NK-92 treated with Interleukin-12 subunit alpha and Interleukin-12 subunit beta, amount 100 ng/mL, for 24 hours (cell line): ENCODE results near the gene WDPCP.
"Not testable (repeated sequence)": the region's sequence is repeated elsewhere in the genome, so short reads cannot be mapped to it uniquely, and the experiment has no call there.

Experiments
- DNase-seq: peaks from one replicate; lab custom pipeline; 2025; lab: John Stamatoyannopoulos, UW

WDPCP gene

DNA sequence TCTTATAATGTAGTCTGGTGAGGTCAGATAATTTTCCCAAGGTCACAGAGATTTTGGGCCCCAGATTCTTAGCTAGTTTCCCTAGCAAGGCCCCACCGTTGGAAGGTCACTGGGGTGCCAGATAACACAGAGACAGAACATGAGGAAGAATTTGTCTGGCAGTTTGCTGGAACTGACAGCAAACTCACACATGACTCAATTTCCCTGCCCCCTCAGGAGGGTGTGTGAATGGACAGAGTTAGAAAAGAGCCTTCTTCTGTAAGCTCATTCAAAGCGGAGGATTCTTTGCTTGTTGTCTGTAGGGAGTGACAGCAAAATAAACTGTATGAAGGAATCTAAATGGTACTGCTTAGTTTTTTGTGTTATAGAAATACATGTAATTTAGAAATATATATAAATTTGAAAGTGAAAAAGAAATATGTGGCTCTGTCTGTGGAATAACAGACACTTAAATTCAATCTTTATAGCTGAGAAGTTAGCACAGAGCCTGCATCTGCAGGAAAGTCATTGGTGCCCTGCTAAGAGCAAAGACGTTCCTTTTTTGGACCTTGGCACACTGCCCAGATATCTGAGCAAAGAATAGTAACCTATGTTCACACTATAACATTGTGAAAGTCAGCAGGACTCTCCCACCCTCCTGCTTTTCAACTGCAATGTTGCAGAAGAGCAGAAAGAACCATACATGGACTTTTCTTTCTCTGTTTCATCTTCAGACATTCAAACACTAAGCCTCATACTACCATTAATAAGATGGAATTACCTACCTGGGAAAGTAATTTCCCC is 2.5 kb upstream of the WDPCP start:
- DNase-seq, result no peak

DNA sequence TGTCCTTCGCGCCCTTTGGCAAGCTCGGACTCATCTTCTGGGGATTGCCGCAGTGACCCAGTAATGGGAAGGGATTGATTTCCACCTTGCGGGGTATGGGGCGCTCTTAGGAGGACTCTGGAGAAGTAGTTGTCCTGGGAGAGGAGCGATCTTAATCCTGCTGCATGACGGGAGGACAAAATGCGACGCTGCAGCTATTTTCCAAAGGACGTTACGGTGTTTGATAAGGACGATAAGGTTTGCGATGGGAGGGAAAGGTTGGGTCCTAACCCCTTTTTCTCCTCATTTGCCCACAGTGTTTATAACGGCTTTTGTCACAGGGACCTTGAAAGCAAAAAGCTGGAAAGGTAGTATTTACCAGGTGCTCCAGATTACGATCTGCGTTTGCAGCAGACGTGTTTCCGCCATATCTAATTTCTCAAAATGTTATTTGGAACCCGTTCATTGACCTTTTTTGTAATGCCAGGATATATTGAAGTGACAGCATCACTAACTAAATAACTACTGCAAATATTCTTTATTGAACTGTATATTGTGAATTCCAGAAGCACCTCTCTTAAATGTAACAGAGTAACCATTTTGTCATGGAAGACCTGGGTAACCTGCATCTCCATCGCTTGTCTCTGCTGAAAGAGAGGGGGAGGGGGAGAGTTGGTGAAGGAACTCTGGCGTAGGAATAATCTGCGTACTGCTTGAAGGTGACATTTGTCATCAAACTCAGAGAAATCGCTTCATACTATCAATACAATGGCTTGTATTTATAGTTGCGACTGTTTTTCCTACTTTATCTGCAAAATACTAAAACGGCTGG is 1.1 kb upstream of the WDPCP start:
- DNase-seq, result no peak

DNA sequence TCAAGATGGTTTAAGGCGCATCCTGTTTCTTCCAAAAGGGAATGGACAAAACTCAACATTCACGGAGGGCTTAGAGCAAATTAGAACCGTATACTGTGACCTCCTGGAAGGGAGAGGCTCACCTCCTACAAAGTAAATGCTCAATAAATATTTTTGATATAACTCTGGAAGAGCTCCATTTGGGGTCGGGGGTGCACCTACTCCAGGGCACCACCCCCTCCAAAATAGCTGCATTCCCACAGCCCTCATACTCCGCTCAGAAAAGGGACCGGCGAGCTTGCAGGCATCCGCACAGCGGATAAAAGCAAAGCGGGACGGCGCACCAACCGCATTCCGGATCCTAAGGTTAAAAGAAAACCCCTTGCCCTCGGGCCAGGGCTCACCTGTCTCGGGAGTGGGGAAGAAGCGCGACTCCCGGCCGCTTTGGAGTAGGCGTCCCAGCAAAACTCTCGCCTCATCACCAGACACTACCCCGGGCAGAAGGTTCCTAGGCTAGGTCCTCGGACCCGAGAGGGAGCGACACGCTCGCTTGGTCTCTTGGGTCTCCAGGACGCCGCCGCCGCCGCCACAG is 378 bp downstream of the WDPCP start:
- no peak for DNase-seq

DNA sequence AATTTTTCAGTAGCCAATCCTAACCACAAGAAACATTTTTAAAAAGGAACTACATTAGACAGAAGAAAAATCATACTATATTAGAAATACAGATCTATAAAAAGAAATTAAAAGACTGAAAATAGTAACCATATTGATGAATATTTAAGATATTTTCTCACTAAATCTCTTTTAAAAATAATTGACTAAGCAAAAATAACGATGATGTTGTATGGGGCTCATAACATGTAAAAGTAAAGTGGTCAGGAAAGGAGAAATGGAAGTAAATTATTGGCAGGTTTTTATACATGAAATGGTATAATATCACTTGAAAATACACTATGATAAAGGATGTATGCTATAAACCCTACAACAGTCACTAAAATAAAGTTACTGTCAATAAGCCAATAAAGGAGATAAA is 5.4 kb downstream of the WDPCP start:
- no peak for DNase-seq

DNA sequence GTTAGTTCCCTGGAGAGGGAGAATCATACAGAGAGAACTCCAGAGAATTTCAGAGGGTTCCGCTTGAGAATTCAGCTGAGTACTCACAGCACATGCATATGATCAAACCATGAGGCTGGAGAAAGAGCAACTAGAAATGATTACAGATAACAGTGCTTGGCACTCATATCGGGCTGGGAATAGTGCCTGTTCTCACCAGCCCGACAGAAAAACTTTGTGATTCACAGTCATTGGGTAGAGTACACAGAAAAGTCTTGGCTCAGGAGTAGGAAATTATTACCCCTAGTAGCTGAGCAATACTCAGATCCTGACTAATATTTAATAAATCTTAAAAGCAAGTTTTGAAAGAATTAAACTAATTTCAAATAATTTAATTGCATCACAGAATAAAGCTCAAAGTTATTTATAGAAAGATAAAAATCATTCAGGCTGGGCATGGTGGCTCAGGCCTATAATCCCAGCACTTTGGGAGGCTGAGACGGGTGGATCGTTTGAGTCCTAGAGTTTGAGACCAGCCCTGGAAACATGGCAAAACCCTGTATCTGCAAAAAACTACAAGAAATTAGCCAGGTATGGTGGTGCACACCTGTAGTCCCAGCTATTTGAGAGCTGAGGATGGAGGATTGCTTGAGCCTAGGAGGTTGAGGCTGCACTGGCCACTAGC is 6.8 kb downstream of the WDPCP start:
- DNase-seq, result no peak

DNA sequence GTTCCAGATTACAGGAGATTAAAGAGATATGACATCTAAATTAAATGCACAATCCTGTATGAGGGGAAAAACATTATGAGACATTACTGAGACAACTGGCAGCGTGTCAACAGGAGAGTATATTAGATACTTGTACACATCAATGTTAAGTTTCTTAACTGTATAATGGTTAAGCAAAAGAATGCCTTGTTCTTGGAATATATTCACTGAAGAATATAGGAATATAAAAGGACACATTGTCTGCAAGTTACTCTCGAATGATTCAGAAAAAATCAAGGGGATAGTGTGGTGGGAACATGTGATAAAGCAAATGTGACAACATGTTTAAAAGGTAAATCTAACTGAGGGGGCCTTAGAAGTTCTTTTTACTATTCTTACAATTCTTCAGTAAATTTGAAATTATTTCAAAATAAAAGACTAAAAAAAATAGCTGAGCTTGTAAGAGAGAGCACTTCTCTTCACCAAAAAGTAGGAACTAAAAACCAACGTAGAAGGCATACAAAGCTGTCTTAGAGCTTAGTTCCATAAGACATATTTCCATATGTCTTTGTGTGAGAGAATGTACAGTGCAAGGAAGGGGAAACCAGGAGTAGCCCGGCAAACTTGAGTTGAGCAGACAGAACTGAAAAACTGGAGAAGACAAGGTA is 7.5 kb downstream of the WDPCP start:
- no peak for DNase-seq

DNA sequence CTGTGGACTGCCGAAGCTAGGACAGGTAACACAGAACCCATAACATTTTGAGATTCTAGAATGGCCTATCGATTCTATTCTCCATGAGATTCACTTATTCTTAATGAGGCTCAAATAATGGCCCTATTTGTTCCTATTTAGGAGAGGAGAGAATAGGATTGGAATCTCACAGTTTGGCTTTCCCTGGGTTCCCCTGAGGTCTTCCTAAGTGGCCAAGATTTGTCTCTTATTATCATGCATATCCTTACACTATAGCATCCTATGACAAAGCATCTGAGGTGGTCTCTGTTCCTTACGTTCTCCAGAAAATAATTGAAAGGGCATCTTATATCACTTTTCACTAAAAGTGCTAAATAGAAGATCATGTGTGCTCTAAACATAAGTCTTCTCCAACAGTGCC is 9.5 kb downstream of the WDPCP start:
- no peak for DNase-seq

DNA sequence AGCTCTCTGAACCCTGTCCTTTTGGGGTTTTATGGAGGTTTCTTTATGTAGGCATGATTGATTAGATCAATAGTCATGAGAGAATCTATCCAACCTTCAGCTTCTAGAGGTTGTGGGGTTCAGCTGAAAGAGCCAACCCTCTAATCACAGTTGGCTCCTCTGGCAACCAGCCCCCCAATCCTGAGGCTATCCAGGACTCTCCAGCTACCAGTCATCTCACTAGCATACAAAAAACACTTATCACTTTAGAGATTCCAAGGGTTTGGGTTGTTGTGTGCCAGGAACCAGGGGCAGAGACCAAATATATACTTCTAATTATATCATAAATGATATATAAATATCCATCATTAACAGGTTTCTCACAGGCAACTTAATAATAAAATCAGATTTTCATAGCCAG is 11.7 kb downstream of the WDPCP start:
- DNase-seq, result no peak

DNA sequence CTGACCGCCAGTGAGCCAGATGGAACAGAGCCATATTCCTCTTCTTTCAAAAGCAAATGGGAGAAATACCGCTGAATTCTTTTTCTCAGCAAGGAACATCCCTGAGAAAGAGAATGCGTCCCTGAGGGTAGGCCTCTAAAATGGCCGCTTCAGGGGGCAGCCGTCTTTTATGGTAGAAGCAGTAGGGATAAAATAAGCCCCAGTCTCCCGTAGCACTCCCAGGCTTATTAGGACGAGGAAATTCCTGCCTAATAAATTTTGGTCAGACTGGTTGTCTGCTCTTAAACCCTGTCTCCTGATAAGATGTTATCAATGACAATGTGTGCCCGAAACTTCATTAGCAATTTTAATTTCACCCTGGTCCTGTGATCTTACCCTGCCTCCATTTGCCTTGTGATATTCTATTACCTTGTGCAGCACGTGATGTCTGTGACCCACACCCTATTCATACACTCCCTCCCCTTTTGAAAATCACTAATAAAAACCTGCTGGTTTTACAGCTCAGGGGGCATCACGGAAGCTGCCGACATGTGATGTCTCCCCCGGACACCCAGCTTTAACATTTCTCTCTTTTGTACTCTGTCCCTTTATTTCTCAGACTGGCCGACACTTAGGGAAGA is 14.4 kb downstream of the WDPCP start:
- DNase-seq, result not testable (repeated sequence)

DNA sequence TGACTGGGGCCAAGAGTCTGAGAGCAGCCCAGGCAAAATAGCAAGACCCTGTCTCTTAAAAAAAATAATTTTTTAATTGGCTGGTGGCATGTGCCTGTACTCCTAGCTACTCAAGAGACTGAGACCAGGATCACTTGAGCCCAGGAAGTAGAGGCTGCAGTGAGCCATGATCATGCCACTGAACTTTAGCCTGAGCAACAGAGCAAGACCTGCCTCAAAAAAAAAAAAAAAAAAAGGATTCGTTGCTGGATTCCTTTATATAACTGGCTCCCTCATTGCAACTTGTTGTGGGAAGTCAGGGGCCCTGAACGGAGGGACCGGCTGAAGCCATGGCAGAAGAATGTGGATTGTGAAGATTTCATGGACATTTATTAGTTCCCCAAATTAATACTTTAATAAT is 15.3 kb downstream of the WDPCP start:
- DNase-seq, result not testable (repeated sequence)

DNA sequence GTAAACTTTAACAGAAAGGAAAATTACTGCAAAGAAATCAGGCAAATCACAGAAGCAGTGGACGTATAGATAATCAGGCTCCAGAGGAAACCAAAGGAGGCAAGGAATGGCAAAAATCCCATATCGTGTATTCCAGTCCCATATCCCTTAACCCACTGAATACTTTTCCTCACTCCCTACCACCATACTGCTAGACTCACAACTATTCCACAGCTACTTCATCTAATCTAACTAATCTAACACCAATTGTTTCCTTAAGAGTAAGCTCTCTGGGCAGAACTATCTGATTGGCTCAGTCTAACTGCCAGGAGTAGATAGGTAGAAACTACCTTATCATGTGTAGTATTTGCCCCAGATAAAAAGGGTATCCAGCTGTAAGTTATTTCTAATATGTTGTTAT is 16.3 kb downstream of the WDPCP start:
- DNase-seq, result no peak

DNA sequence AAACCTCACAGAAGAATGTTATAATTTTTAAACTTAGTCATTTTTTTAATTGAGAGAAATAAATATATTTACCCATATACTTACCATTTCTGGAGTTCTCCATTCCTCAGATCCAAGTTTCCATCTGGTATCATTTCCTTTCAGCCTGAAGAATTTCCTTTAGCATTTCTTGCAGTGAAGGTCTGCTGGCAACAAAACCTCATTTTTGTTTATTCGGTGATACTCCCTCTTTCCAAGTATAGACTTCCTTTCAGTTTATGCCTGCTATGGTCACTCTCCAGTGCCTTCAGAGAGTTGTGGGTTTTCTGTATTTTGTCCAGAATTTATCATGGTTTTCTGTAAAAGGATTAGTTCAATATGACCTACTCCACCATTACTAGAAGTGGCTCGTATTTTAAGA is 17.0 kb downstream of the WDPCP start:
- DNase-seq, result no peak

DNA sequence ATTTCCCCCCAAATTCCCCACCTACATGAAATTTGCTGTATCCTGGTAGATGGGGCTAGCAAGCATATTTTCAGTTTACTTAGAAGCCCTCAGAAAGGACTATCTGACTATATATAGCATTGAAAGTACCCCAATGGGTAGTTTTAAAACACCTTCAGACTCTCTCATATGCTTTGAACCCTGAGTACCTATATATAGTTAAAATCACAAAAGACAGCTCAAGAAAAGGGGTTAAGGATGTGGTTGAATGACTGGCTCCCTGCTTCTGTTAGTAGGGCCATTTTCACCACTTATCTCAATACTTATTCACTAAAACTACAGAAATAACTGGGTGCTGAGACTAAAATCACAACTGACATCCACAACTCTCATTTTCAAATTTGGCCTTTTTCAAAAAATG is 18.5 kb downstream of the WDPCP start:
- no peak for DNase-seq

DNA sequence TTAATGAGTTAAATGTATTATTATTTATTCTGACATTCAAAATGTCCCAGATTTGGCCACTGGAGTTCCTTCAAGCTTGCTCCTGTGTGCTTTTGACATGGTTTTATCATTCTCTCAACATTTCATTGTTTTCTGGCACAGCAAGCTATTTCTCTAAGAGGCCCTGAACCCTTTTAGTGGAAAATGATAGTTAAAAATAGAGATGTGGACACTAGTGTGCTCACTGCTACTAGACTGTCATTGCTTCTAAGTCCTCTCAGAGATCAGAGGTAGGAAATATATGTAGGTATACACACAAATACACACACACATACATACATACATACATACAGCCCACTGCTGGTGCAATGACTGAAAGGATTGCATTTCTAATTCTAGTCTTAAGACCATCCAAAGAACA is 25.5 kb downstream of the WDPCP start:
- no peak for DNase-seq

DNA sequence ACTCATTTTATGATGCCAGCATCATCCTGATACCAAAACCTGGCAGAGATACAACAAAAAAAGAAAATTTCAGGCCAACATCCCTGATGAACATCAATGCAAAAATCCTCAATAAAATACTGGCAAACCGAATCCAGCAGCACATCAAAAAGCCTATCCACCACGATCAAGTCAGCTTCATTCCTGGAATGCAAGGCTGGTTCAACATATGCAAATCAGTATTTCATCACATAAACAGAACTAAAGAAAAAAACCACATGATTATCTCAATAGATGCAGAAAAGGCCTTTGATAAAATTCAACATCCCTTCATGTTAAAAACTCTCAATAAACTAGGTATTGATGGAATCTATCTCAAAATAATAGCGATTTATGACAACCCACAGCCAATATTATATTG is 29.4 kb downstream of the WDPCP start:
- not testable (repeated sequence) for DNase-seq

DNA sequence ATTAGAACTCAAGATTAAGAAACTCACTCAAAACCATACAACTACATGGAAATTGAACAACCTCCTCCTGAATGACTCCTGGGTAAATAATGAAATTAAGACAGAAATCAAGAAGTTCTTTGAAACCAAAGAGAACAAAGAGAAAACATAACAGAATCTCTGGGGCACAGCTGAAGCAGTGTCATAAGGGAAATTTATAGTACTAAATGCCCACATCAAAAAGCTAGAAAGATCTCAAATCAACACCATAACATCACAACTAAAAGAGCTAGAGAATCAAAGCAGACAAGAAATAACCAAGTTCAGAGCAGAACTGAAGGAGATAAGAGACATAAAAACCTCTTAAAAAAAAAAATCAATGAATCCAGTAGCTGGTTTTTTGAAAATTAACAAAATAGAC is 30.5 kb downstream of the WDPCP start:
- not testable (repeated sequence) for DNase-seq

DNA sequence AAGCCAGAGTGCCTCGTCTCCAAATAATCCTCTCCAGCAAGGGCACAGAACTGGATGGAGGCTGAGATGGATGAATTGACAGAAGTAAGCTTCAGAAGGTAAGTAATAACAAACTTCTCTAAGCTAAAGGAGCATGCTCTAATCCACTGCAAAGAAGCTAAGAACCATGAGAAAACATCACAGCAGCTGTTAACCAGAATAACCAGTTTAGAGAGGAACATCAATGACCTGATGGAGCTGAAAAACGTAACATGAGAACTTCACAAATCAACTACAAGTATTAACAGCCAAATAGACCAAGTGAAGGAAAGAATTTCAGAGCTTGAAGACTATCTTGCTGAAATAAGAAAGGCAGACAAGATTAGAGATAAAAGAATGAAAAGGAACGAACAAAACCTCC is 32.3 kb downstream of the WDPCP start:
- no peak for DNase-seq

DNA sequence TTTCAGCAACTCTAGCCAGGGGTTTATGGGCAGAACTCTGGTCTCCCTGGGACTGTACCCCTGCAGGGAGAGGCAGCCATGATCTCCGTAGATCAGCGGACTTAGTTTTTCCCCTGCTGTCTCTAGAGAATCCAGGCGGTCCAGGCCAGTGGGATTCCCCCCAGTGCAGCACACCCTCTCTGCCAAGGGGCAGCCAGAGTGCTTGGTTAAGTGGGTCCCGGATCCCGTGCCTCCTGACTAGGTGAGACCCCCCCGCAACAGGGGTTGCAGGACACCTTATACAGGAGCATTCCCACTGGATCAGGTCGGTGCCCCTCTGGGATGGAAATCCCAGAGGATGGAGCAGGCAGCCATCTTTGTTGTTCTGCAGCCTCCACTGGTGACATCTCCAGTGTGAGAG is 33.0 kb downstream of the WDPCP start:
- DNase-seq, result no peak

DNA sequence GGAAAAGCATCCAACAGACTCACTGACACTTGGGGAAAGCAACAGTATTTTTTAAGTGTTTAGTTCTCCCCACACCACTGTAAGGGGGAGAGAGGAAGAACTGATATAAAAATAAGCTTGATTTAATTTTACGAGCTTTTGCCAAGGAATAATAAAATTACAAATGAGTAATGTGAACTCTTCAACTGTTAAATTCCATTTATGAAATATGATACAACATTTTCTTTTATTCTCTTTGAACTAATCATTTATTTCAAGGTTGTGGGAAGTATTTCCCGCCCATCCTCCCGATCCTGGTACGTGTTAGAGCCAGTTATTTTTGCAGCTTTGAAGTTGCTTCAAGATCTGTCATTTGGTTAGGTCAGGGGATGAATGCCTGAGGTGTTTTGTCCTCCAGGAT is 35.2 kb downstream of the WDPCP start:
- no peak for DNase-seq

DNA sequence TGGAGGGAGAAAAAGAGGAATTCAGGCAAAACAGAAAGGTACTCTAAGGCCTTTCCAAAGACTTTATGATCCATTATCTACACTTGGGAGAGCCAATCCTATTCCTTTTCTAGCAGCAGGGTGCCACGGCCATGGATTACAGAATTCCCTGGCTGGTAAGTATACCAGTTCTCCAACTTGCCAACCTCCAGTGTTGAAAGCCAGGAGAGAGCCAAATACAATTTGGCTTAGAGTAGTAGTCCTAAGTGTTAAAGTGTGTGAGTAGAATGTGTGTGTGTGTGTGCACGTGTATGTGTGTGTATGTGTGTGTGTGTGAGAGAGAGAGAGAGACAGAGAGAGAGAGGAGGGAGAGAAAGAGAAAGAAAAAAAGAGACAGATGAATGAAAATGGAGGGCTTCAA is 43.3 kb downstream of the WDPCP start:
- no peak for DNase-seq

DNA sequence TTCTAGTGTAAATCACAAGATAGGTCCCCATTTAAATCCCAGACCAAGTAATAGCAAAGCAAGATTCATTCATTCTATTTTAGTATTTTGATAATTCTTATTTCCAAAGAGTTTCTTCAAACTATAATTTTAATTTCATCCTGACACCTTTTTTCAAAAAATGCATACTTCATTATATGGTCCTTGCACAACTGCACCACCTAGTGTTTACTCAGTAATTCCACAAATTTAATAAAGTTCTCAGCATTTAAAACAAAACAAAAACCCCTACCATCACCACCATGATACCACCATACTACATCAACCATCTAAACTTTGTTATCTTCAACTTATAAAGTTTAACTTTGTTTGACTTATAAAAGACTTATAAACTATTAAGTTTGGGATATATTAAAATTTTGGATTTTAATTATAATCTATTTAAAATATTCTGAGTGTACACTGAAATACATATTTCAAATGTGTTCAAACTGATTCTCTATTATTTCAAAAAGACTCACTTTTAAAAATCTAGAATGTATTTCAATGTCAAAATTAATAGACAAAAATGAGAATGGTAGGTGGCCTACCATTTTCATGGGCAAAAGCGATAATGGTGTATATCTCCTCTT is 44.2 kb downstream of the WDPCP start:
- no peak for DNase-seq
